Right lobe of liver (tissue), 4 donors: ENCODE measurements around the gene SRSF6.

Source experiments
- CTCF ChIP-seq, 4 donors: fragments of 200-600 bp in 3 of 4; fragments of 450-650 bp in 1 of 4; IDR thresholded peaks; one replicate each; pipeline versions ENCODE4 v1.5.1 to v1.8.0; 2016 to 2022; ENCODE audit warnings: antibody characterized with exemption in 4 of 4, mild to moderate bottlenecking in 2 of 4
- POLR2A ChIP-seq: fragments of 450-650 bp; IDR thresholded peaks from one replicate; pipeline ENCODE4 v1.6.1; 2017; ENCODE audit warnings: antibody characterized with exemption, mild to moderate bottlenecking
- donor health status: DM: no; HTN: no; CAD: no.
- donor health status: DM: no; HTN: no; CAD: no.
- donor health status: DM: no; HTN: yes; CAD: no.

DNA sequence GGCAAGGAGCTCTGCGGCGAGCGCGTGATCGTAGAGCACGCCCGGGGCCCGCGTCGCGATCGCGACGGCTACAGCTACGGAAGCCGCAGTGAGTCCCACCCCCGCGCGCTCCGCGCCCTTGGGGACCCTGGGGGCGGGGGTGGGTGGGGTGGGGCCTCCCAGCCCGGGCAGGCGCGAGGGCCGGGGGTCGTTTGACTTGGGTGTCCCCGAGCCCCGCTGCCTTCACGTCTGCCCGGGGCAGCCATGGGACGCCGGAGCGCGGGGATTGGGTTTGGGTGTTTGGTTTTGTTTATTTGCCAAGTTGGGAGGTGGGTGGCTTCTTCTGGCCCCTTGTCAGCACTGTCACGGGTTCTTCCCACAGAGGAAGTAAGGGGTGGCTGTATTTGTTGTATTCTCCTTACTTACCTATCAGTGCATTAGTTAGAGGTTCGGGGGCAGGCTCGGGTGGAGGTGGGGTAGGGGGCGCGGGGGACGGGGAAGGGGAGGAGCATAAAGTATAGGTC is 777 bp downstream of the SRSF6 start:
- TF ChIP-seq CTCF (IDR thresholded peaks at IDR 0.05), result no peak
- no peak for TF ChIP-seq POLR2A
